ENCODE data around the gene PARP8.

The PARP8 gene

DNA sequence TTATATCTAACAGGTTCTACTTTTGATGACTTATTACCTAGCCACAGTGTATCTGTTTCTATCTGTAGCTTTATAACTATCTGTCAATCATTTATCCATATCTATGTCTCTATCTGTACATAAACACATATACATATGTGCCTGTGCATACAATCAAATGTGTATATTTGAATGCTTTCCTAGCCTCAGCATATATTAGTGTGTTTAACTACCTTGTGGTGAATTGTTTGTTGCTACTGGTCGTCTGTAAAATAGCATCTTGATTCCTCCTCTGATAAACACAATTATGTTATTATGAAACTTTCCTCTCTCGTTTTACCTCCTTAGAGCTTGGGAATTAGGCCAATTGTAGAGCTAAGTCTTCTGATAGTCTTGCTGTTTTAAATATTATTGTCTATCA is 44.4 kb downstream of the PARP8 start:
- Histone ChIP-seq H3K9ac (ENCODE audit: low read depth, low read length) (no peak overlapping the region), H3K4me3 (ENCODE audit: low read length) (no peak overlapping the region), H3K4me1 (ENCODE audit: insufficient read depth, low read length) (peaks cover 23% of the 10 kb centered on the region), H3K36me3 (ENCODE audit: insufficient read depth, low read length) (no peaks in the 10 kb centered on the region), H3K9me3 (ENCODE audit: insufficient read depth, low read depth, low read length) (no peaks in the 10 kb centered on the region), H3K27ac (ENCODE audit: low read depth, low read length) (no peak overlapping the region), H3K27me3 (ENCODE audit: insufficient read depth, low read length) (no peaks in the 10 kb centered on the region)
- no CpG with 5 or more reads among the region's 2 CpGs for WGBS

DNA sequence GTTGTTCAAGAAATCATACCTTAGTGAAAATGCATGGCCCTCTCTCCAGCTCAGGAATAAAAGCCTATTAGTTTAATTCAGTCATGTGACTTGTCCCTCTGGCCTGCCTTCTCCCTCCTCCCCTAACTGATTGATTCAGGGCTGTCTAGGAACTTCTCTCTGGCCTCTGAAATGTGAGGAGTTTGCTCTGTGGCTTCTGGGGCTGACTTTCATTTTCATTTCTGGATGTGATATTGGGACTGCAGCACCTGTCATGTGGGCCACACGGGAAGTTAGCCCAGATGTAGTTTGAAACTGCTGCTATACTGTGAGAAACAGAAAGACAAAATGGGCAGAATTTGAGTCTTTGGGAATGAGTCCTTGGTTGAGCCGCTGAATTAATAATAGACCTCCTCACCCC is 44.8 kb downstream of the PARP8 start:
- no peaks in the 10 kb centered on the region for H3K36me3 ChIP-seq (ENCODE audit: insufficient read depth, low read length)
- WGBS: 77% methylated on average over 2 of the region's 2 CpGs
- no peak overlapping the region for H3K4me3 ChIP-seq (ENCODE audit: low read length)
- H3K4me1 ChIP-seq (ENCODE audit: insufficient read depth, low read length): peaks cover 23% of the 10 kb centered on the region
- H3K27ac ChIP-seq (ENCODE audit: low read depth, low read length): no peak overlapping the region
- no peaks in the 10 kb centered on the region for H3K27me3 ChIP-seq (ENCODE audit: insufficient read depth, low read length)
- no peak overlapping the region for H3K9ac ChIP-seq (ENCODE audit: low read depth, low read length)
- no peaks in the 10 kb centered on the region for H3K9me3 ChIP-seq (ENCODE audit: insufficient read depth, low read depth, low read length)

DNA sequence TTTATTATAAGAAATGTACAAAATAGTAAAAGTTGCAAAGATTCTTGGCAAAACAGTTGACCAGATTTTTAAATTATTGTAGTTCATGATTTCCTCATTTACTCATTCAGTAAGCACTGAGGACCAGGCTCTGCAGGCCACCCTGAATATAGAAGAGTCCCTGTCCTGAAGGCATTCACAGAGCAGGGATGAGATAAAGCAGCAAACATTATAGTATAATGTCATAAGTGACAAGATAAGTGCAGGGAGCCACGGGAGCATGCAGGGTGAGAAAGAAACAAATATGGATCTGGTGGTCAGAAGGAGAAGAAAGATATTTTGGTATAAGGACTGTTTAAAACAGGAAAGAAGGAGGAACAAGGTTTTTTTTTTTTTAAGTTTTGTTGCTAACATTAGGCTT is 46.0 kb downstream of the PARP8 start:
- no peak overlapping the region for H3K4me3 ChIP-seq (ENCODE audit: low read length)
- H3K27ac ChIP-seq (ENCODE audit: low read depth, low read length): no peak overlapping the region
- H3K36me3 ChIP-seq (ENCODE audit: insufficient read depth, low read length): no peaks in the 10 kb centered on the region
- H3K9me3 ChIP-seq (ENCODE audit: insufficient read depth, low read depth, low read length): no peaks in the 10 kb centered on the region
- WGBS: 88% methylated on average over 1 of the region's 1 CpG
- H3K9ac ChIP-seq (ENCODE audit: low read depth, low read length): no peak overlapping the region
- peaks cover 23% of the 10 kb centered on the region for H3K4me1 ChIP-seq (ENCODE audit: insufficient read depth, low read length)
- no peaks in the 10 kb centered on the region for H3K27me3 ChIP-seq (ENCODE audit: insufficient read depth, low read length)

DNA sequence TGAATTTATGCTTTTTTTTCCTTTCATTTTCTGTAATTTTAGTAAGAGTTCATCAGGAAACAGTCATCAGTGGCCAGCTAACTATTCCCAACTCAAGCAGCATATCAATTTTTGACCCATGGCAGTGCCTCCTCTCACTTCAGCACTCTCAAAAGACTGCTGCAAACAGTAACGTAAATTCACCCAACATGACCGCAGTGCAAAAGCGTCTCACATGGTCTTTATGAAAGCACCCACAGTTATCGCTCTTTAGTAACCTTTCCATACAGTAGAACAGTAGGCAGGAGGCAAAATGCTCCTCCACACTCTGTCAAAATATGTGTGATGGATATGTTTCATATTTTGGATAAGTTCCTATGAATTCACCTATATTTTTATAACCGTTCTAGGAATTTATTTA is 48.6 kb downstream of the PARP8 start:
- Histone ChIP-seq H3K4me1 (ENCODE audit: insufficient read depth, low read length) (peaks cover 17% of the 10 kb centered on the region), H3K36me3 (ENCODE audit: insufficient read depth, low read length) (no peaks in the 10 kb centered on the region), H3K27ac (ENCODE audit: low read depth, low read length) (no peak overlapping the region), H3K9ac (ENCODE audit: low read depth, low read length) (no peak overlapping the region), H3K27me3 (ENCODE audit: insufficient read depth, low read length) (no peaks in the 10 kb centered on the region), H3K4me3 (ENCODE audit: low read length) (no peak overlapping the region), H3K9me3 (ENCODE audit: insufficient read depth, low read depth, low read length) (no peaks in the 10 kb centered on the region)
- WGBS: 97% methylated on average over 4 of the region's 5 CpGs

DNA sequence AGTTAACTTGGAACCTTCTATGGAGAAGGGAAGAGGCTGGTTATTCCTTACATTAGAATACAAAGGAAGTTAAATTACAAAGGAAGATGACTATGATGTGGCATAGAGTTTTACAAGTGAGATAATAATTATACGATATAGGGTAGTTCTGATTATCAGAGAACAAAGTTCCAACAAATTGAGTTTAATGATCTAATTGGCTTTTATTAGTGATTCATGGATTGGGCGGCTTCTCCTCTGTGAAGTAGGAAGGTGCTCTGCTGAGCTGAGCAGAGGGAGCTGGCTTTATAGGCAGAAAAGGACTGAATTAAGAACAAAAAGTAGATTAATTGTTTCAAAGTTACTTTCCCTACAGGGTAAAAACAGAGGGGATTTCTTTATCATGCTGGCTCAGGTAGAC is 49.7 kb downstream of the PARP8 start:
- WGBS: 99% methylated on average over 2 of the region's 2 CpGs
- Histone ChIP-seq H3K36me3 (ENCODE audit: insufficient read depth, low read length) (no peaks in the 10 kb centered on the region), H3K4me3 (ENCODE audit: low read length) (no peak overlapping the region)

DNA sequence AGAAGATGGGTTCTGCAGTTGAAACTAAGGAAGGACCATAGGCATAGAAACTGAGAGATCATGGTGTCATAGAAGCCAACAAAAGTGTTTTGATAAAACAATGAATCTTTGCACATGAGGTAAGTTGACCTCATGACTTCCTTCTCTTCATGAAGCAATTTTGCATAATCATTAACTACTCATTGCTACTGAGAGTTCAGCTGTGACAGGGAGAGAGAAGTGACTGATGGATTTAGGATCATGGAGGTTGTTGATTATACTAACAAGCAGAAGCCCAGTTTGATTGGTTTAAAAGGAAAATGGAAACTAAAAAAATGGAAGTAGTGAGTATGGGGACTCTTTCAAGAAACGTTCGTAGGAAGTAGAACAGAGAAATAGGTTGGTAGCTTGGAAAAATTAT is 51.2 kb downstream of the PARP8 start:
- Histone ChIP-seq H3K9me3 (ENCODE audit: insufficient read depth, low read depth, low read length) (no peaks in the 10 kb centered on the region), H3K27me3 (ENCODE audit: insufficient read depth, low read length) (no peaks in the 10 kb centered on the region), H3K9ac (ENCODE audit: low read depth, low read length) (no peak overlapping the region), H3K4me1 (ENCODE audit: insufficient read depth, low read length) (peaks cover 26% of the 10 kb centered on the region), H3K4me3 (ENCODE audit: low read length) (no peak overlapping the region), H3K27ac (ENCODE audit: low read depth, low read length) (no peak overlapping the region), H3K36me3 (ENCODE audit: insufficient read depth, low read length) (no peaks in the 10 kb centered on the region)
- WGBS: 96% methylated on average over 2 of the region's 2 CpGs

More for the DNA sequence above, 49.7 kb downstream of the PARP8 start:
- Histone ChIP-seq H3K4me1 (ENCODE audit: insufficient read depth, low read length) (peaks cover 23% of the 10 kb centered on the region), H3K9ac (ENCODE audit: low read depth, low read length) (no peak overlapping the region), H3K9me3 (ENCODE audit: insufficient read depth, low read depth, low read length) (no peaks in the 10 kb centered on the region), H3K27me3 (ENCODE audit: insufficient read depth, low read length) (no peaks in the 10 kb centered on the region), H3K27ac (ENCODE audit: low read depth, low read length) (no peak overlapping the region)

DNA sequence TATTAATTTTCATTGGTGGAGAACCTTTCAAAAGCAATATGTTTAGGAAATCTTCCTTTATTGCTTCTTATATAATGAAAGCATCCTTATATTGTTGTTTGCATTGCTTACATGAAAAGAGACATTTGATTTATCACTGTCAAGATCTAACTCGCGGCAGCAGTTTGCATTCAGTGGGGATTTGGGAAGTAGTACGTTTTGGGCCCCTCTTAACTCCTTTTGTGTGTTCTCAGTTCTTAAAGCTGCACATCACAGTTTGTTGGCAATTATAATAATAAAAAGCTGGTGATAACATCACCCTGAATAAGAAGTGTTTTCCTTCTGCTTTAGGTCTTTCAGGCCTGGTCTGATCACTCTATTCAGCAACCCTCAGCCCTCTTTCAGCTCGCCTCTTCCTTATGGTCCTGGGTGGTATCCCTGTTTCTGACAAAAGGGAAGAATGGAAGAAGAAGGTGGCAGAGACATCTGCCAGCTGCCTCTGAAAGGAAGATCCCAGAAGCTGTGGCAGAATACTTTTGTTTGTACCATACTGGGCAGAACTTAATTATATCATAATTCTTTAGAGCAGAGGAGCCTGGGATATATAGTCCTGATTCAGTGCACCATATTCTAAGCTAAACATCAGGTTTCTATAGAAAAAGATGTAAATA is 53.7 kb downstream of the PARP8 start:
- H3K36me3 ChIP-seq (ENCODE audit: insufficient read depth, low read length): no peaks in the 10 kb centered on the region
- H3K4me3 ChIP-seq (ENCODE audit: low read length): no peak overlapping the region
- no peak overlapping the region for H3K9ac ChIP-seq (ENCODE audit: low read depth, low read length)
- H3K27ac ChIP-seq (ENCODE audit: low read depth, low read length): no peak overlapping the region
- H3K9me3 ChIP-seq (ENCODE audit: insufficient read depth, low read depth, low read length): no peaks in the 10 kb centered on the region
- 81% methylated on average over 4 of the region's 4 CpGs for WGBS
- H3K27me3 ChIP-seq (ENCODE audit: insufficient read depth, low read length): no peaks in the 10 kb centered on the region
- H3K4me1 ChIP-seq (ENCODE audit: insufficient read depth, low read length): peaks cover 18% of the 10 kb centered on the region

DNA sequence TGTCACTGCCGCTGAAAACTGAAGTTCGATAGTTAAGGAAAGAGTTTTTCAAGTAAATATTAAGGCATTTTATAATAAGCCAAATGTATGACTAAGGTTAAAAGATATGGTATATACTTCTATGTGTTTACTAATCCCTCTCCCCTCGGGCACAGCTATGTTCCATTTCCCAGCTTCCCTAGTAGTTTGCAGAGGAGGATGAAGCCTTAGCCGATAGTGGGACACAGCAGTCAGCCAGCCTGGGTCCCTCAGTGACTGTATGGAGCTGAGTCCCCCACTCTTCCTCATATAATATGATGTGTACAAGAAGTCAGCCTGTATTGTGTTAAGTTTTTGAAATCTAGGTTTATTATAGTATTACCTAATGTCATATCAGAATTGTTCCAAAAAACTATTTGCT is 55.8 kb downstream of the PARP8 start:
- H3K9me3 ChIP-seq (ENCODE audit: insufficient read depth, low read depth, low read length): no peaks in the 10 kb centered on the region
- no peak overlapping the region for H3K27ac ChIP-seq (ENCODE audit: low read depth, low read length)
- no peaks in the 10 kb centered on the region for H3K36me3 ChIP-seq (ENCODE audit: insufficient read depth, low read length)
- H3K27me3 ChIP-seq (ENCODE audit: insufficient read depth, low read length): no peaks in the 10 kb centered on the region
- H3K9ac ChIP-seq (ENCODE audit: low read depth, low read length): no peak overlapping the region
- H3K4me3 ChIP-seq (ENCODE audit: low read length): no peak overlapping the region
- peaks cover 18% of the 10 kb centered on the region for H3K4me1 ChIP-seq (ENCODE audit: insufficient read depth, low read length)
- no CpG with 5 or more reads among the region's 4 CpGs for WGBS

DNA sequence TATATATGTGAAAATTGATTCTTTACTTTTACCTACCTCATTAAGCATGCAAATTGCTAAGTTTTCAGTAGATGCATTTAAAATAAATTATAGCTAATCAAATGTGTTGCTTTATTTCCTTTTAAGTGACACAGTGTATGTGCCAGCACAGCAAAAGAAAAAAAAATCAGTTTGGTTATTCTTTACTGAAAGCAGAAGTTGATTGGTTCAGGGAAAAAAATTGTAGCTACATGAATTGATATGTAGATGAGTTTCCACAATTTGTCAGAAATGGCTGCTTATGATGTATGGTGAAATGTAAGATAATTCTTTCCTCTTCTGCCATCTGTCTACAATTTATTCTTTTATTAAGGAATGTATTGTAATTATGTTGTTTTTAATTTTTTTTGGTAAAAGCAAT is 57.8 kb downstream of the PARP8 start:
- H3K9ac ChIP-seq (ENCODE audit: low read depth, low read length): no peak overlapping the region
- H3K4me1 ChIP-seq (ENCODE audit: insufficient read depth, low read length): peaks cover 18% of the 10 kb centered on the region
- no peaks in the 10 kb centered on the region for H3K36me3 ChIP-seq (ENCODE audit: insufficient read depth, low read length)
- no peak overlapping the region for H3K27ac ChIP-seq (ENCODE audit: low read depth, low read length)
- no peak overlapping the region for H3K4me3 ChIP-seq (ENCODE audit: low read length)
- H3K9me3 ChIP-seq (ENCODE audit: insufficient read depth, low read depth, low read length): no peaks in the 10 kb centered on the region
- H3K27me3 ChIP-seq (ENCODE audit: insufficient read depth, low read length): no peaks in the 10 kb centered on the region

DNA sequence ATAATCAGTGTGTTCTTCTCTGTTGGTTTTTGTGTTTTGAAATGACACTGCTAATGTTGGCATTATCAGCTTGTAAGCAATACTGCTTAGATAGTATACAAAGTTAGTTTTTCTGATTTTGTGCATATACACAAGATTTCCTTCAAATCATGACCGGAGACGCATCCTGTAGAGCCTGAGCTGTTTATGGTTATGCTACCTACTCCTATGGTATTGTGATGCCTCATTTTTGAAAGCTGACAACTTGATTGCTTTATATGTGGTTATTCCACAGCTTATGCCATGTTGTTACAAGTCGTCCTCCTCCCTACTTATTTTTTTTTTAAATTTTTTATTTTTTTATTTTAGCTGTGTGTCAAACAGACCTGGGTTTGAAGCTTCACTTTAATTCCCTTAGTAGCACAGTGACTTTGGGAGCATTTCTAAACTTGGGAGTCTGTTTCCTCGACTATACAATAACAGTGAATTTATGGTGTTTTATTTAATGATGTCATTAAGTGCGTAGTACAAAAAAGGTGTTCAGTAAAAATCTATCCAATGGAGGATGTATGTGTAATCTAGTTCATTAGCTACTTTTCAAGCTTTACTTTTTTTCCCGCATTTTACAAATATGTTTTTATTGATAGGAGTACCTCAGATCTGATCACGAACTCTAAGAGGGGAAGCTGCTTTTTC is 59.5 kb downstream of the PARP8 start:
- Histone ChIP-seq H3K4me1 (ENCODE audit: insufficient read depth, low read length) (peaks cover 21% of the 10 kb centered on the region), H3K9me3 (ENCODE audit: insufficient read depth, low read depth, low read length) (no peaks in the 10 kb centered on the region), H3K36me3 (ENCODE audit: insufficient read depth, low read length) (no peaks in the 10 kb centered on the region), H3K9ac (ENCODE audit: low read depth, low read length) (no peak overlapping the region), H3K27me3 (ENCODE audit: insufficient read depth, low read length) (no peaks in the 10 kb centered on the region), H3K4me3 (ENCODE audit: low read length) (no peak overlapping the region), H3K27ac (ENCODE audit: low read depth, low read length) (no peak overlapping the region)
- WGBS: 97% methylated on average over 4 of the region's 7 CpGs

DNA sequence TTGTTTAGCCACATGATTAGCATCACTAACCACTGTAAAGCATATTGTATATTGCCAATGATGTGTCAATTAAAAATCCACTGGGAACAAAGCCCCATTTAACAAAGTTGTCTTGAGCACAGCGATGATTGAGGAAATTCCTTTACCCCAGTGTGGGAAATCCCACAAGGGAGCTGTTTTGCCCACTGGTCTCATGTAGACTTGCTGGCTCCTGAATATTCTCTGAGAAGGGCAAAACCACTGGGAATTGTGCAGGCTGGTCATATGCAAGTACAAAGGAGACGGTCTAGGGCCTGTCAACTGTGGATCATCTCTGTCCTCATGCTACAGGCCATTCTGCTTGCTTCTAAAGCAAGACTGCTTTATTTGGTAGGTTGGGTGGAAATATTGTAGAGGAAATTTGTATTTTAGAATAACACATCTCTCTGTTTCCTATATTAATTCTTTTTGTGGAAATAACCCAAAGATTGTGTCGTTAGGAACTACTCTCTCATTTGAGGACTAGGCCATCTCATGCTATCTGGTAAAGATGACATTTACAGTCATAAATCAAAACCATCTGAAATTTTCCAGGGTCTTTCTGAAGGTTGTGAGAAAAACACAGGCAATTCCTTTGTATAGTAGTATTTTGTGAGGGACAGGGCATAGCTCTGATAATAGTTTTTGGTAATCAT is 60.2 kb downstream of the PARP8 start:
- Histone ChIP-seq H3K4me3 (ENCODE audit: low read length) (no peak overlapping the region), H3K27me3 (ENCODE audit: insufficient read depth, low read length) (no peaks in the 10 kb centered on the region), H3K36me3 (ENCODE audit: insufficient read depth, low read length) (no peaks in the 10 kb centered on the region), H3K4me1 (ENCODE audit: insufficient read depth, low read length) (peaks cover 21% of the 10 kb centered on the region), H3K27ac (ENCODE audit: low read depth, low read length) (no peak overlapping the region), H3K9me3 (ENCODE audit: insufficient read depth, low read depth, low read length) (no peaks in the 10 kb centered on the region), H3K9ac (ENCODE audit: low read depth, low read length) (no peak overlapping the region)
- 98% methylated on average over 3 of the region's 3 CpGs for WGBS

All from HUES64 (cell line).